ENCODE measurements around the gene WNK2. TPM values are rescaled to one million over a fixed set of nuclear protein-coding genes. Genes with fewer than 3 reads are reported as not detected.

The WNK2 gene
- total RNA-seq, 2 experiments from 2014 or later = 1.7 to 2.8 TPM

- ATAC-seq = no peak
- no peak overlapping the region for H3K27ac Mint-ChIP-seq
Measured at GRCh38 chr9:93265301-93265971, 81.5 kb downstream of the WNK2 start.

DNA sequence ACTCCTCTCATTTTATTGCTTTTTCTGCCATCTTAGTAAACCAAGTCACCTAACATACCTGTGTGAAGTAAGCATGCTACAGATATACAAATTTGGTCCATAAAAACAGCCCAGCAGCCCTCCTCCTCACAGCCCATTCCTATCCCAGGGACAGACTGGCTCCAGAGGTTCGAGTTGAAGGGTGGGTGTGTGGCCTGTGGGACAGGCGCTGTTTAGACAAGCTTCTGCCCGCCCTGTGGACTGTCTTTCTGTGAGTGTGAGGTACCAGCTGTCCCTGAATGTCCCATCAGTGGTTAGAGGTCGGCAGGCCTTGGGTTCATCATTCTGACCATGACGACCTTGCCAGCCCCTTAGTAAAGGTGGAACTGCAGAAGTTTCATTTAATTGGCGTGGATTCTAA lies 82.0 kb downstream of the WNK2 start:
- ATAC-seq (no peak), DNase-seq (no peak)
- H3K27ac Mint-ChIP-seq = no peak overlapping the region
- H3K9me3 Mint-ChIP-seq = no peaks in the 10 kb centered on the region
- POLR2A ChIA-PET = interaction anchor here (1.4 kb wide), 1 partner anchor 18 kb away, joined by 4 read pairs; no protein-coding TSS in a partner anchor
- TF ChIP-seq, protein P1, sequence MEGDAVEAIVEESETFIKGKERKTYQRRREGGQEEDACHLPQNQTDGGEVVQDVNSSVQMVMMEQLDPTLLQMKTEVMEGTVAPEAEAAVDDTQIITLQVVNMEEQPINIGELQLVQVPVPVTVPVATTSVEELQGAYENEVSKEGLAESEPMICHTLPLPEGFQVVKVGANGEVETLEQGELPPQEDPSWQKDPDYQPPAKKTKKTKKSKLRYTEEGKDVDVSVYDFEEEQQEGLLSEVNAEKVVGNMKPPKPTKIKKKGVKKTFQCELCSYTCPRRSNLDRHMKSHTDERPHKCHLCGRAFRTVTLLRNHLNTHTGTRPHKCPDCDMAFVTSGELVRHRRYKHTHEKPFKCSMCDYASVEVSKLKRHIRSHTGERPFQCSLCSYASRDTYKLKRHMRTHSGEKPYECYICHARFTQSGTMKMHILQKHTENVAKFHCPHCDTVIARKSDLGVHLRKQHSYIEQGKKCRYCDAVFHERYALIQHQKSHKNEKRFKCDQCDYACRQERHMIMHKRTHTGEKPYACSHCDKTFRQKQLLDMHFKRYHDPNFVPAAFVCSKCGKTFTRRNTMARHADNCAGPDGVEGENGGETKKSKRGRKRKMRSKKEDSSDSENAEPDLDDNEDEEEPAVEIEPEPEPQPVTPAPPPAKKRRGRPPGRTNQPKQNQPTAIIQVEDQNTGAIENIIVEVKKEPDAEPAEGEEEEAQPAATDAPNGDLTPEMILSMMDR (IDR thresholded peaks at IDR 0.05) = no peak
- H3K4me3 Mint-ChIP-seq = no peak overlapping the region
- CTCF ChIA-PET = no interaction called here
- intact Hi-C loops (cut with micrococcal nuclease) = no loop called here
- no peaks in the 10 kb centered on the region for H3K36me3 Mint-ChIP-seq (ENCODE audit: low read depth)
- H3K27me3 Mint-ChIP-seq = peaks cover 2% of the 10 kb centered on the region
- H3K4me1 Mint-ChIP-seq (ENCODE audit: low read depth) = peaks cover 12% of the 10 kb centered on the region

More at GRCh38 chr9:93265301-93265971, 81.5 kb downstream of the WNK2 start:
- H3K4me3 Mint-ChIP-seq = no peak overlapping the region
- no peaks in the 10 kb centered on the region for H3K36me3 Mint-ChIP-seq (ENCODE audit: low read depth)
- TF ChIP-seq, protein P1 (IDR thresholded peaks at IDR 0.05) = no peak
- ChIA-PET POLR2A (interaction anchor here (0.6 to 1.4 kb wide), 2 partner anchors 18 to 330 kb away, joined by 3 to 4 read pairs; no protein-coding TSS in a partner anchor), CTCF (no interaction called here)
- no peaks in the 10 kb centered on the region for H3K9me3 Mint-ChIP-seq
- H3K27me3 Mint-ChIP-seq = peaks cover 2% of the 10 kb centered on the region
- H3K4me1 Mint-ChIP-seq (ENCODE audit: low read depth) = peaks cover 12% of the 10 kb centered on the region
- intact Hi-C loops (cut with micrococcal nuclease) = no loop called here
- no peak for DNase-seq

DNA sequence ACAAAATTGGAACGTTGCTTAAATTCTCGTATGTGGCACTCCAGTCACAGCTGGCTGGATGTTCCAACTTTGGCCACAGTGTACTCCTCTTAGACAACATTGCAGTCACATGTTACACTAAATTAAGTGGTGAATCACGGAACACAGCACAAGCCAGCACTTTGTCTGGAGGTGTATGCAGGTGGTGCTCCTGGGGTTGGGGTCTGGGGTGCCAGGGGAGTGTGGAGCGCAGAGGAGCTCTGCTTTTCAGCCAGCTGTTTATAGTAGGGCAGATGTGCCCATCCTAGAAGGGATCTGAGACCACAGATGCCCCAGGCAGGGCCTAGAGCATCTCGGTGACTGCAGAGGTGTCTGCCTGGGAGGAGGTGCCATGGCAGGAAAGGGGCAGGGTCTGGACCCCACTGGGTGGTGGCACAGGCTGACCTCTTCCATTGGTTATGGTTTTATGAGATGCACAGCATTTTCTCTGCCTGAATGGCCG lies 82.6 kb downstream of the WNK2 start:
- POLR2A ChIA-PET = no interaction called here
- Mint-ChIP-seq H3K27ac (no peak overlapping the region), H3K9me3 (no peaks in the 10 kb centered on the region), H3K36me3 (ENCODE audit: low read depth) (no peaks in the 10 kb centered on the region), H3K4me1 (ENCODE audit: low read depth) (peaks cover 12% of the 10 kb centered on the region), H3K27me3 (peaks cover 2% of the 10 kb centered on the region), H3K4me3 (no peak overlapping the region)
- intact Hi-C loops (cut with micrococcal nuclease) = no loop called here
- TF ChIP-seq, protein P1 (IDR thresholded peaks at IDR 0.05) = no peak
- ATAC-seq (no peak), DNase-seq (no peak)
- CTCF ChIA-PET = no interaction called here

DNA sequence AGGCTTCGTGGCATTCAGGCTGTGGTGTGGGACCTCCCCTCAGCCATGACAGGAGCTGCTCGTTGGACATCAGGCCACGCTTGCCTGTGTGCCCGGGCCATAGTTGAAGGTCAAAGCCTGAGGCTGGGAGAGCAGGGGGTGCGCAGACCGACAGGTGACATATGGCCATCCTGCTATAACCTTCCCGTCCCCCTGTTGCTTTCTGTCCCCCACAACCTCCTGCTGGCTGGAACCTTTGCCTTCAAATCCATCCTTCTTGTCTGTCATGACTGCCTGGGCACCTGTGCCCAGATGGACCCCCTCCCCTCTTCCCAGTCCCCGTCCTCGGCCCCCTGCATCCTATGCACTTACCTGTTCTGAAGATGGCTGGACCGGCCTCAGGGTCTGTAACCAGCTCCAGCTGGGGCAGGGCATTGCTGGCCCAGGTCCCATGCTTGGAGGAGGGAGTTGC lies 83.2 kb downstream of the WNK2 start:
- no peak for ATAC-seq
- CTCF ChIA-PET = no interaction called here
- H3K4me1 Mint-ChIP-seq (ENCODE audit: low read depth) = peaks cover 12% of the 10 kb centered on the region
- TF ChIP-seq, protein P1 (IDR thresholded peaks at IDR 0.05) = no peak
- no peak overlapping the region for H3K27ac Mint-ChIP-seq
- no peak overlapping the region for H3K4me3 Mint-ChIP-seq
- intact Hi-C loops (cut with micrococcal nuclease) = no loop called here
- H3K36me3 Mint-ChIP-seq (ENCODE audit: low read depth) = no peaks in the 10 kb centered on the region
- H3K9me3 Mint-ChIP-seq = no peaks in the 10 kb centered on the region
- peaks cover 2% of the 10 kb centered on the region for H3K27me3 Mint-ChIP-seq
- POLR2A ChIA-PET = no interaction called here
- no peak for DNase-seq

DNA sequence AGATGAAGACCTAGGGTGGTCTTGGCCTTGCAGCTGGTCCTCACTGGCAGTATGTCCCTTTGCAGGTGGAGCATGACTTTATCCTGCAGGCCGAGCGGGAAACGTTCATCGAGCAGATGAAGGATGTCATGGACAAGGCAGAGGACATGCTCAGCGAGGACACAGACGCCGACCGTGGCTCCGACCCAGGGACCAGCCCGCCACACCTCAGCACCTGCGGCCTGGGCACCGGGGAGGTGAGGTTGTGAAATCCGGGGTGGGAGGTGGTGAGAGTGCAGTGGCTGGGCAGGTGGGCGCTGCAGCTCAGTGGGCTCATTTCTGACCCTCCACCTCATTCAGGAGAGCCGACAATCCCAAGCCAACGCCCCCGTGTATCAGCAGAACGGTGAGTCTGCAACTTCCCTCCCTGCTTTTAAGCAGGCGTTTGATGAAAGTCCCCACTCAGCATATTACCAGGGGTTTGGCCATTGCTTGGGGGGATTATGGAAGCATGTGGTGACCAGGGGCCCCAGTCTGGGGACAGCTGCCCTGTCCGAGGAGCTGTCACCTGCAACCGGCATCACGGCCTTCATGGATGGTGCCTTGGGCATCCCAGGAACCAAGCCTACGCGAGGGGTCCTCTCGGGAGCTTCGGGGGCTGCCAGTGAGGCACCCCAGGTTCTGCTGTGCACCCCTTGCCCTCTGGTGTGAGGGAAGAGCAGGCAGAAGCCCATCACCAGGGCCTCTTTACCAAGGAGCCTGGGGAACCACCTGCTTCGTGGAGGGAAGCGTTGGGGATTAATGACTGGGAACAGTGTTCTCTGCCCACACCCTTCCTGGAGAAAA lies 84.0 kb downstream of the WNK2 start:
- H3K9me3 Mint-ChIP-seq = no peaks in the 10 kb centered on the region
- ChIA-PET POLR2A (no interaction called here), CTCF (no interaction called here)
- H3K27ac Mint-ChIP-seq = no peak overlapping the region
- intact Hi-C loops (cut with micrococcal nuclease) = no loop called here
- H3K4me3 Mint-ChIP-seq = no peak overlapping the region
- no peaks in the 10 kb centered on the region for H3K36me3 Mint-ChIP-seq (ENCODE audit: low read depth)
- no peak for ATAC-seq
- DNase-seq = no peak
- TF ChIP-seq, protein P1 (IDR thresholded peaks at IDR 0.05) = no peak
- H3K4me1 Mint-ChIP-seq (ENCODE audit: low read depth) = peaks cover 12% of the 10 kb centered on the region
- peaks cover 2% of the 10 kb centered on the region for H3K27me3 Mint-ChIP-seq
